GM10266 (cell line): Measurements from ENCODE around the gene COA3.

Experiments
- DNase-seq: peaks from one replicate; pipeline ENCODE4 v3.0.0; 2012; ENCODE audit errors: extremely low spot score
- CTCF ChIP-seq: IDR thresholded peaks from 2 replicates; pipeline ENCODE4 v1.5.1; 2012; ENCODE audit warnings: mild to moderate bottlenecking, low read depth; ENCODE audit not compliant: control insufficient read depth, insufficient read depth; ENCODE audit errors: missing control alignments

Gene COA3

GRCh38 chr17:42844271-42844670 is 45.8 kb upstream of the COA3 start, which contains the start of gene AOC2:
AOC2 (plus strand) TSS chr17:42844580; CDS start chr17:42844627, 47 bp downstream.
- DNase-seq = no peak
- no peak for TF ChIP-seq CTCF

DNA sequence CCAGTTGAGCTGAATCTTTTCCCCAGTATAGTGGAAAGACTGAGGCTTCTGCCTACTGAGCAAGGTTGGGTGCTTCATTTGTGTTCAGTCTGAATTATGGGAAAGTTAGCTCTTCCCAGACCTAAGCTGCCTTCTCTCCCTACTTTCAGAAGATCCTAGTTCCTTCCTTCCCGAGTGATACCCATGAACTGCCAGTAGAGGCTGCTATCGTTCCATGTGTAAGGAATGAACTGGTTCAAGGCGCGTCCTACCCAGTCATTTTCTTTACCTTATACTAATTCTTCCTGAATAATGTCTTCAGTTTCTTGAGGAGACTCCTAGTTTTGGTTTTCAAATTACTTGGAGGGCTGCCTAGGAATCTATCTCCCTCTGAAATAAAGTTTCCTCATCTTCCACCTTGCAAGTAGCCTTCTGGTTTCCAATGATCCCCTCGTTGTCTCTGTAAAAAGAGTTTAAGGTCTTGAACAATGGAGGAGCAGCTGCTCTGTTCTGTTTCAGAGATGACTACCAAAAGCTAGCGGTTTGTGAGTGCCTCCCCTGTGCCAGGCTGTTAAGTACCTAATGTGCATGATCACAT is 44.9 kb upstream of the COA3 start:
- no peak for DNase-seq
- TF ChIP-seq CTCF = peak; percentile 68

DNA sequence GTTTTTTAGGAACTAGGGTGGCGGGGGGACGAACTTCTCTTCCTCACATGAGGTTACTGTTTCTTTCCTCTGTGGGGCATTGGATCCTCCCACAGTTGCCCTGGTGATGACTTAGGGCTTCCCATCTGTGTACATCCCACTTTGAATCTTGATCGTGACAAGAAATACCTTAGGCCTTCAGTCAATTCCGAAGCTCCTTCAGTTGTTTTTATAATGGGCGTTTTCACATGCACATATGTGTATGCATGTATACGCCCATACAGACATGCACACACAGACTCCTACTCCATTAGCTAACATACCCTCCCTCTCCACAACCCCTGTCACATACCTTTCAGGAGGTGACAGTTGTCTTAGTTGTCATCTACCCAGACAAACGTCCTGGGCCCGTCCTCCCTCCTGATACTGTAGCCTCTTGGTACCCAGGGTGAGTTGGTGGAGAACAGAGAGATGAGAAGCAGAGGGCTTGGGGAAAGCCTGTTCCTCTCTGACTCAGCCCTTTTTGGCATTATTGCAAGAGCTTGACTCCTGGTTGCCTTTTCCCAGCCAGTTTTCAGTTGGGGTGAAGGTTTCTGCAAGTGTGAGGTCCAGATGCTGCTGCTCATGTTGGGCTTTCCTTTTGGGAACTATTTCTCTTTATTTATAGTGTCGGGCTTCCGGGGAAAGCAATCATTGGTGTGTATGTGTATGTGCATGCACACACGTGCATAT is 43.6 kb upstream of the COA3 start:
- DNase-seq = no peak
- TF ChIP-seq CTCF = no peak

GRCh38 chr17:42835732-42836131 is 37.2 kb upstream of the COA3 start:
- no peak for DNase-seq
- no peak for TF ChIP-seq CTCF

- TF ChIP-seq CTCF = no peak
- no peak for DNase-seq
Observed at GRCh38 chr17:42833767-42834422, 35.4 kb upstream of the COA3 start.

GRCh38 chr17:42832934-42833766 is 34.6 kb upstream of the COA3 start, which contains the start of gene PSME3:
PSME3 (plus strand) TSS chr17:42833397; CDS start chr17:42833632, 235 bp downstream.
- DNase-seq = peak; percentile 89
- no peak for TF ChIP-seq CTCF
